HepG2 (cell line): ENCODE data around the gene SNAI3. TPM values are rescaled to one million over a fixed set of nuclear protein-coding genes. Genes with fewer than 3 reads are reported as not detected.
A peak's percentile ranks its signal among the peaks of the same experiment; 100 is the strongest.

Source experiments
- AGO1 ChIP-seq: fragments of 200-400 bp; formaldehyde crosslinking; IDR thresholded peaks from 2 replicates; pipeline ENCODE4 v1.6.1; 2017; ENCODE audit warnings: mild to moderate bottlenecking, low read depth, low read length, moderate library complexity; ENCODE audit not compliant: poor library complexity, severe bottlenecking
- ATF4 ChIP-seq, 2 experiments: fragments of 450-650 bp in 1 of 2; sonication (generic) in 1 of 2; formaldehyde crosslinking; IDR thresholded peaks; 2 replicates each; pipeline versions ENCODE4 v1.5.0 to v1.8.0; 2020 to 2022; ENCODE audit warnings: mild to moderate bottlenecking in 1 of 2, missing genetic modification reagents in 1 of 2
- ATF5 ChIP-seq: sonication (generic); formaldehyde crosslinking; IDR thresholded peaks from 2 replicates; pipeline ENCODE4 v1.4.0; 2020; ENCODE audit warnings: mild to moderate bottlenecking, low read depth, missing genetic modification reagents
- CSRNP1 ChIP-seq: sonication (generic); formaldehyde crosslinking; IDR thresholded peaks from 2 replicates; pipeline ENCODE4 v1.8.1; 2023; ENCODE audit warnings: mild to moderate bottlenecking, missing genetic modification reagents
- FLYWCH1 ChIP-seq: sonication (generic); formaldehyde crosslinking; IDR thresholded peaks from 2 replicates; pipeline ENCODE4 v1.8.1; 2023; ENCODE audit warnings: mild to moderate bottlenecking, missing genetic modification reagents
- NAIF1 ChIP-seq: sonication (generic); formaldehyde crosslinking; IDR thresholded peaks from 2 replicates; pipeline ENCODE4 v1.5.0; 2020; ENCODE audit warnings: mild to moderate bottlenecking, missing genetic modification reagents, borderline replicate concordance
- NR1H2 ChIP-seq: sonication (generic); formaldehyde crosslinking; IDR thresholded peaks from 2 replicates; pipeline ENCODE4 v1.8.1; 2022; ENCODE audit warnings: low read depth, missing genetic modification reagents, borderline replicate concordance
- POLR2A ChIP-seq, 2 experiments: IDR thresholded peaks; 2 replicates each; pipeline ENCODE4 v1.6.1; 2011; ENCODE audit warnings: low read depth in 2 of 2, low read length in 2 of 2, mild to moderate bottlenecking in 1 of 2, moderate library complexity in 1 of 2; ENCODE audit not compliant: insufficient read depth in 1 of 2
- SATB2 ChIP-seq: sonication (generic); formaldehyde crosslinking; IDR thresholded peaks from 2 replicates; pipeline ENCODE4 v1.5.0; 2020; ENCODE audit warnings: missing genetic modification reagents
- SP140L ChIP-seq: sonication (generic); formaldehyde crosslinking; IDR thresholded peaks from 2 replicates; pipeline ENCODE4 v1.4.0; 2020; ENCODE audit warnings: missing genetic modification reagents, borderline replicate concordance
- SSRP1 ChIP-seq: IDR thresholded peaks from 2 replicates; pipeline ENCODE4 v1.6.1; 2016; ENCODE audit warnings: control low read depth
- THAP9 ChIP-seq: sonication (generic); formaldehyde crosslinking; IDR thresholded peaks from 2 replicates; pipeline ENCODE4; 2020; ENCODE audit warnings: missing genetic modification reagents, mild to moderate bottlenecking, borderline replicate concordance
- THYN1 ChIP-seq: sonication (generic); formaldehyde crosslinking; IDR thresholded peaks from 2 replicates; pipeline ENCODE4 v1.8.1; 2023; ENCODE audit warnings: low read depth, mild to moderate bottlenecking, moderate library complexity, missing genetic modification reagents, borderline replicate concordance
- ZNF382 ChIP-seq: sonication (generic); formaldehyde crosslinking; IDR thresholded peaks from 2 replicates; pipeline ENCODE4 v1.5.0; 2020; ENCODE audit warnings: missing genetic modification reagents, mild to moderate bottlenecking, borderline replicate concordance
- ZNF552 ChIP-seq: sonication (generic); formaldehyde crosslinking; IDR thresholded peaks from 2 replicates; pipeline ENCODE4 v1.9.0; 2022; ENCODE audit warnings: missing genetic modification reagents, mild to moderate bottlenecking, borderline replicate concordance
- ZNF557 ChIP-seq: sonication (generic); formaldehyde crosslinking; IDR thresholded peaks from 2 replicates; pipeline ENCODE4 v1.4.0; 2020; ENCODE audit warnings: missing genetic modification reagents
- ZNF770 ChIP-seq: sonication (generic); formaldehyde crosslinking; IDR thresholded peaks from 2 replicates; pipeline ENCODE4 v1.5.0; 2020; ENCODE audit warnings: mild to moderate bottlenecking, missing genetic modification reagents
- ZNF784 ChIP-seq: sonication (generic); formaldehyde crosslinking; IDR thresholded peaks from 2 replicates; pipeline ENCODE4 v1.5.1; 2020; ENCODE audit warnings: missing genetic modification reagents, mild to moderate bottlenecking, borderline replicate concordance
- polyA plus RNA-seq, 8 experiments: library from polyadenylated mRNA; depleted of rRNA in 3 of 8; stranded (reverse) in 7 of 8; unstranded in 1 of 8; fragments of >200 nt; fragmentation: Illumina TruSeq in 4 of 8; extraction: Trizol in 4 of 8; gene quantifications; 2 replicates each; pipeline versions ENCODE4 v1.2.1 to v1.2.3, GENCODE V29; 2011 to 2016; ENCODE audit warnings: low read depth in 4 of 8, missing spikeins in 1 of 8, mixed read lengths in 1 of 8; ENCODE audit not compliant: insufficient read depth in 1 of 8
- total RNA-seq, 5 experiments: library from RNA; depleted of rRNA; stranded (reverse); fragments of >200 nt; fragmentation: Illumina TruSeq; extraction: Trizol; gene quantifications; 2 replicates each; pipeline ENCODE4 v1.2.3, GENCODE V29; 2016; ENCODE audit warnings: low read depth in 1 of 5

The SNAI3 gene
- total and polyA plus RNA-seq, 2 of the 13 experiments (the other 11 are each of a cell fraction or from before 2014, with no cell fraction given) = 0.09 to 0.18 TPM

GRCh38 chr16:88651276-88651988 lies 34.9 kb downstream of the SNAI3 start (continued):
- TF ChIP-seq ATF4 (CRISPR knock-in tag; IDR thresholded peaks at IDR 0.05) (no peak), ZNF770 (CRISPR knock-in tag) (peak; percentile 83), SATB2 (no peak), SP140L (CRISPR knock-in tag) (no peak), THAP9 (CRISPR knock-in tag) (peak; percentile 74), ZNF557 (CRISPR knock-in tag) (peak; percentile 8; the same call in 1 of the 2 replicates), AGO1 (no peak), ZNF552 (no peak), NR1H2 (CRISPR knock-in tag) (no peak), ATF5 (CRISPR knock-in tag) (no peak), FLYWCH1 (CRISPR knock-in tag) (no peak), ZNF382 (no peak), CSRNP1 (CRISPR knock-in tag) (peak; percentile 27; the same call in 1 of the 2 replicates), SSRP1 (0 out of 2 replicates have a peak, but pooled peaks have one; percentile 85), NAIF1 (peak; percentile 87; the same call in 1 of the 2 replicates), THYN1 (no peak), POLR2A (IDR thresholded peaks at IDR 0.05; ENCODE audit: insufficient read depth in 1 of 2, low read depth in 2 of 2, low read length in 2 of 2) (no peak; a peak in 1 of 4 replicates), ZNF784 (CRISPR knock-in tag) (no peak)
